Left lung (tissue), 10 donors: ENCODE measurements around the gene FUZ. TPM values are rescaled to one million over a fixed set of nuclear protein-coding genes. Genes with fewer than 3 reads are reported as not detected.

Experiments
- ATAC-seq: fragments of 200-7000 bp; cut with Tn5 transposase; one replicate; pipeline ENCODE4 v1.9.1; 2020; ENCODE audit warnings: moderate library complexity
- DNase-seq, 4 donors: peaks; one replicate each; pipeline ENCODE4 v3.0.0-alpha.2; 2013 to 2020
- H3K27ac ChIP-seq, 2 donors: fragments of 200-600 bp; sonication (generic) in 1 of 2; one replicate each; pipeline versions ENCODE4 v1.5.0 to v1.8.0; 2020 to 2021
- H3K27me3 ChIP-seq, 2 donors: fragments of 200-600 bp; sonication (generic) in 1 of 2; one replicate each; pipeline versions ENCODE4 v1.5.0 to v1.8.0; 2020 to 2021
- H3K36me3 ChIP-seq, 2 donors: fragments of 200-600 bp; sonication (generic) in 1 of 2; one replicate each; pipeline versions ENCODE4 v1.5.0 to v1.8.0; 2020 to 2021
- H3K4me1 ChIP-seq, 2 donors: fragments of 200-600 bp; one replicate each; pipeline ENCODE4 v1.8.0; 2021
- H3K4me3 ChIP-seq, 2 donors: fragments of 200-600 bp; sonication (generic) in 1 of 2; one replicate each; pipeline versions ENCODE4 v1.5.0 to v1.8.0; 2020 to 2021; ENCODE audit warnings: mild to moderate bottlenecking in 1 of 2
- H3K9me3 ChIP-seq, 2 donors: fragments of 200-600 bp; sonication (generic) in 1 of 2; one replicate each; pipeline versions ENCODE4 v1.5.0 to v1.8.0; 2020 to 2021
- intact Hi-C, 2 donors: fragments of 100-400 bp; cut with DNase I; formaldehyde crosslinking; loops; one replicate each; pipeline versions ENCODE4 v1.11.2 to v1.14.2; 2022
- polyA plus RNA-seq, 6 donors: library from polyadenylated mRNA; unstranded; fragments of 120-200 nt; gene quantifications; one replicate each; pipeline ENCODE4 v1.2.1, GENCODE V29; 2013; ENCODE audit not compliant: insufficient read length in 6 of 6
- total RNA-seq, 2 donors: library from RNA; stranded (reverse); fragmentation: NEBNext Ultra II Directional; extraction: Animal tissue kit (Norgen Biotek cat#: 25700); gene quantifications; one replicate each; pipeline ENCODE4 v1.2.1, GENCODE V29; 2021
- TF ChIP-seq, protein P1 (sequence below), 2 donors: fragments of 200-600 bp; sonication (generic) in 1 of 2; IDR thresholded peaks; one replicate each; pipeline versions ENCODE4 v1.5.0 to v1.8.0; 2021; ENCODE audit warnings: antibody characterized with exemption in 2 of 2
- donor health status: DM: no; HTN: yes; CAD: no.
- donor health status: DM: no; HTN: no; CAD: no.

The FUZ gene
- total and polyA plus RNA-seq, 8 donors, result 15.3 to 31.7 (median 25.8) TPM

GRCh38 chr19:49843265-49843664 is 30.2 kb upstream of the FUZ start:
- Histone ChIP-seq H3K27me3 (no peaks in the 10 kb centered on the region), H3K4me3 (no peak overlapping the region), H3K4me1 (peaks cover under 1 to 6% of the 10 kb centered on the region in 2 donors), H3K36me3 (peaks cover 0 to 19% of the 10 kb centered on the region in 2 donors), H3K9me3 (no peaks in the 10 kb centered on the region), H3K27ac (no peak overlapping the region)
- ATAC-seq, result no peak
- TF ChIP-seq, protein P1, sequence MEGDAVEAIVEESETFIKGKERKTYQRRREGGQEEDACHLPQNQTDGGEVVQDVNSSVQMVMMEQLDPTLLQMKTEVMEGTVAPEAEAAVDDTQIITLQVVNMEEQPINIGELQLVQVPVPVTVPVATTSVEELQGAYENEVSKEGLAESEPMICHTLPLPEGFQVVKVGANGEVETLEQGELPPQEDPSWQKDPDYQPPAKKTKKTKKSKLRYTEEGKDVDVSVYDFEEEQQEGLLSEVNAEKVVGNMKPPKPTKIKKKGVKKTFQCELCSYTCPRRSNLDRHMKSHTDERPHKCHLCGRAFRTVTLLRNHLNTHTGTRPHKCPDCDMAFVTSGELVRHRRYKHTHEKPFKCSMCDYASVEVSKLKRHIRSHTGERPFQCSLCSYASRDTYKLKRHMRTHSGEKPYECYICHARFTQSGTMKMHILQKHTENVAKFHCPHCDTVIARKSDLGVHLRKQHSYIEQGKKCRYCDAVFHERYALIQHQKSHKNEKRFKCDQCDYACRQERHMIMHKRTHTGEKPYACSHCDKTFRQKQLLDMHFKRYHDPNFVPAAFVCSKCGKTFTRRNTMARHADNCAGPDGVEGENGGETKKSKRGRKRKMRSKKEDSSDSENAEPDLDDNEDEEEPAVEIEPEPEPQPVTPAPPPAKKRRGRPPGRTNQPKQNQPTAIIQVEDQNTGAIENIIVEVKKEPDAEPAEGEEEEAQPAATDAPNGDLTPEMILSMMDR (IDR thresholded peaks at IDR 0.05), result no peak
- DNase-seq, result no peak
- intact Hi-C loops, result no loop called here

DNA sequence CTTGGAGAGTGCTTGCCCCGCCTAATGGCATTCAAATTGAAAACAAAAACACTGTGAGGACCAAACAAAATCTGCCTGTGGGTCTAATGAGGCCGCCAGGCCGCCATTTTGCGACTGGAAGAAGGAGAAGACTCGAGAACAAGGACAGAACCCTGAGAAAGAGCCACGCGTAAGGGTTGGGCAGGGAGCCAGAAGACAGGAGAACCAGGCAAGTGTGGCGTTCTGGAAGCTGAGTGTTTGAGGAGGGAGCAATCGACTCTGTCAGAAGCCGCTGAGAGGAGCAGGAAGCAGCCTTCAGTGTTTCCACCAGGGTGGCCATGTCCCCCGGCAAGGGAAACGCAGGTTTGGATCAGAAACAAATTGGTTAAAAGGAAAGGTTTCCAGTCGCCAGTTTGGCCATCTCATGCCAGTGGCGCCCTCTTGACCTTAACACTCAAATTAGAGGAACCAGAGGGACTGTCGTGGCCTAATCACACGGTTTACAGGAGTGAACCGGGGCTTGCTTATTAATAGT is 27.7 kb upstream of the FUZ start:
- Histone ChIP-seq H3K27ac (no peak overlapping the region), H3K36me3 (peaks cover 0 to 43% of the 10 kb centered on the region in 2 donors), H3K4me3 (no peak overlapping the region), H3K9me3 (no peaks in the 10 kb centered on the region), H3K27me3 (no peaks in the 10 kb centered on the region), H3K4me1 (no peaks in the 10 kb centered on the region)
- DNase-seq (no peak), ATAC-seq (no peak)
- TF ChIP-seq, protein P1 (IDR thresholded peaks at IDR 0.05), result no peak
- intact Hi-C loops, result no loop called here

GRCh38 chr19:49840321-49840720 is 27.2 kb upstream of the FUZ start:
- Histone ChIP-seq H3K36me3 (peaks cover 0 to 48% of the 10 kb centered on the region in 2 donors), H3K4me1 (no peaks in the 10 kb centered on the region), H3K9me3 (no peaks in the 10 kb centered on the region), H3K27me3 (no peaks in the 10 kb centered on the region), H3K27ac (no peak overlapping the region), H3K4me3 (no peak overlapping the region)
- TF ChIP-seq, protein P1 (IDR thresholded peaks at IDR 0.05), result no peak
- DNase-seq (no peak), ATAC-seq (no peak)
- intact Hi-C loops, result no loop called here

DNA sequence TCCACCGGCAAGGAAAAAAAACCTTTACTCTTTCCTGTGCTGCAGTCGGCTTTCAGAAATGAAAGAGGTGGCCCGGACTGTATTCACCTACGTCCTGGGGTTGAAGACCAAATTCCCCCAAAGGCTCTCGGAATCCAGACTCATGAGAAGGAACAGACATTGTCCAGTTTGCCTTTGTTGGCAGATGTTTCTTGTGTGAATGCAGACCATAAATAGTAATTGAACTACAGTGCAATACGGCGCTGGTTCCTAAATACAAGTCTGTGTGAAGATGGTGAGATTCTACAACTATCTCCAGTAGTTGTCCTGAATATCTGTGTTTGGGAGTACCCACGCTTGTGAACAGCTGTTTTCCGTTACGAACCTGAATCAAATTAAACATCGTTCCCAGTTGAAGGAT is 26.6 kb upstream of the FUZ start:
- H3K9me3 ChIP-seq, result no peaks in the 10 kb centered on the region
- H3K27me3 ChIP-seq, result no peaks in the 10 kb centered on the region
- no peaks in the 10 kb centered on the region for H3K4me1 ChIP-seq
- H3K4me3 ChIP-seq, result no peak overlapping the region
- DNase-seq (no peak), ATAC-seq (no peak)
- peaks cover 0 to 54% of the 10 kb centered on the region in 2 donors for H3K36me3 ChIP-seq
- no peak overlapping the region for H3K27ac ChIP-seq
- TF ChIP-seq, protein P1 (IDR thresholded peaks at IDR 0.05), result no peak
- intact Hi-C loops, result no loop called here

- DNase-seq (no peak), ATAC-seq (no peak)
- TF ChIP-seq, protein P1 (IDR thresholded peaks at IDR 0.05), result no peak
- Histone ChIP-seq H3K4me1 (no peaks in the 10 kb centered on the region), H3K4me3 (no peak overlapping the region), H3K27me3 (no peaks in the 10 kb centered on the region), H3K27ac (no peak overlapping the region), H3K36me3 (peaks cover 0 to 61% of the 10 kb centered on the region in 2 donors), H3K9me3 (no peaks in the 10 kb centered on the region)
- intact Hi-C loops, result no loop called here
Observed at GRCh38 chr19:49838885-49839588, 25.9 kb upstream of the FUZ start.
